Ovary (tissue), 9 donors: ENCODE measurements around the gene GDA. TPM values are rescaled to one million over a fixed set of nuclear protein-coding genes. Genes with fewer than 3 reads are reported as not detected.

ENCODE experiments used
- DNase-seq, 5 donors: peaks; one replicate each; pipeline ENCODE4 v3.0.0-alpha.2; 2019 to 2020
- H3K27ac ChIP-seq, 2 donors: fragments of 200-600 bp; one replicate each; pipeline versions ENCODE4 v1.5.1 to v1.8.0; 2019 to 2022
- H3K27me3 ChIP-seq: fragments of 200-600 bp; one replicate; pipeline ENCODE4 v1.8.0; 2022
- H3K36me3 ChIP-seq: fragments of 200-600 bp; sonication (generic); one replicate; pipeline ENCODE4 v1.5.1; 2019
- H3K4me1 ChIP-seq: one replicate; pipeline ENCODE4 v1.8.1; 2013; ENCODE audit warnings: mild to moderate bottlenecking, moderate library complexity; ENCODE audit not compliant: insufficient read depth
- H3K4me3 ChIP-seq: fragments of 200-600 bp; sonication (generic); one replicate; pipeline ENCODE4 v1.5.1; 2017
- H3K9me3 ChIP-seq, 2 donors: fragments of 200-600 bp in 1 of 2; sonication (generic) in 1 of 2; one replicate each; pipeline versions ENCODE4 v1.5.1 to v1.8.1; 2013 to 2019; ENCODE audit warnings: mild to moderate bottlenecking in 1 of 2, moderate library complexity in 1 of 2
- EP300 ChIP-seq: sonication (generic); formaldehyde crosslinking; IDR thresholded peaks from one replicate; pipeline ENCODE4 v1.6.1; 2017; ENCODE audit warnings: antibody characterized with exemption
- POLR2A ChIP-seq: fragments of 450-650 bp; IDR thresholded peaks from one replicate; pipeline ENCODE4 v1.6.1; 2017; ENCODE audit warnings: antibody characterized with exemption, mild to moderate bottlenecking, moderate library complexity
- WGBS, 3 donors: extraction: QIAGEN DNeasy Blood & Tissue Kit in 1 of 3; methylation state at CpG; one replicate each; pipeline versions ENCODE4 v1.1.5 to v1.1.7; 2013 to 2017; 5-methylcytosine and 5-hydroxymethylcytosine counted together
- intact Hi-C, 4 donors: fragments of 100-400 bp; cut with DNase I; formaldehyde crosslinking; loops; one replicate each; pipeline versions ENCODE4 v1.11.0 to v1.15.1; 2022 to 2023
- polyA plus RNA-seq, 2 donors: library from polyadenylated mRNA; stranded (reverse); fragments of 200-250 nt in 1 of 2; fragments of 350-450 nt in 1 of 2; fragmentation: Illumina TruSeq in 1 of 2; extraction: RNeasy Lipid Tissue Mini Kit (QIAGEN cat#74804) in 1 of 2; gene quantifications; one replicate each; pipeline ENCODE4 v1.2.3, GENCODE V29; 2013 to 2014
- total RNA-seq, 7 donors: library from RNA; depleted of rRNA in 2 of 7; stranded (reverse); fragments of >200 nt in 2 of 7; fragmentation: NEBNext Ultra II Directional in 3 of 7; extraction: Animal tissue kit (Norgen Biotek cat#: 25700) in 3 of 7; gene quantifications; one replicate each; pipeline versions ENCODE4 v1.1.0 to v1.2.4, GENCODE V29; 2016 to 2023
- TF ChIP-seq, protein P1 (sequence below), 3 donors: fragments of 450-650 bp in 2 of 3; fragments of 200-600 bp in 1 of 3; IDR thresholded peaks; one replicate each; pipeline versions ENCODE4 v1.5.1 to v1.8.0; 2016 to 2022; ENCODE audit warnings: antibody characterized with exemption in 3 of 3, mild to moderate bottlenecking in 1 of 3
- donor health status: DM: no; HTN: no; CAD: no; lungs with moderate emphysema.
- donor health status: DM: no; HTN: no; CAD: no.
- donor health status: Bipolar disorder and iron deficiency.
- donor health status: DM: yes; HTN: yes; CAD: no.
- donor health status: DM: no; HTN: no; CAD: no.
- donor health status: DM: yes; HTN: yes; CAD: no.

The GDA gene
- total and polyA plus RNA-seq, 9 donors: 0.02 to 26.7 (median 0.31) TPM; not detected in 2

DNA sequence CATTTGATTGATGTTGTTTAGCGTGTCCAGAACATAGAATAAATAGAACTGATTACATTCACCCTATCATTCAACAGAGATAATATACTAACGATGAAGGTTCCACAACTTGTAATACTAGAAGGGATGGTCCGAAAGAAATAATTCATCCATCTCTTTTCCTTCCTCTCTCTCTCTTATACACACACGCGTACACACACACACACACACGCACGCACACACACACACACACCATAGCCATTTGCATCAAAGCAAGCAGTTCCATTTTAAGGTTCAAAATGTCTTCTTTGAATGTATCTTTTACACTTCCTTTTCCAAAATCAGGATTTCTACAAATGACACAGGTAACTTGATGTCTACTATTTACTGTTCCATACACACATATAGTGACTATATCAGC is 887 bp downstream of the GDA start:
- no peak for DNase-seq
- peaks cover 2% of the 10 kb centered on the region for H3K4me1 ChIP-seq
- no peaks in the 10 kb centered on the region for H3K27me3 ChIP-seq
- H3K9me3 ChIP-seq: no peaks in the 10 kb centered on the region
- H3K4me3 ChIP-seq: no peak overlapping the region
- no peak overlapping the region for H3K27ac ChIP-seq
- H3K36me3 ChIP-seq: no peaks in the 10 kb centered on the region
- TF ChIP-seq EP300: no peak
- TF ChIP-seq, protein P1, sequence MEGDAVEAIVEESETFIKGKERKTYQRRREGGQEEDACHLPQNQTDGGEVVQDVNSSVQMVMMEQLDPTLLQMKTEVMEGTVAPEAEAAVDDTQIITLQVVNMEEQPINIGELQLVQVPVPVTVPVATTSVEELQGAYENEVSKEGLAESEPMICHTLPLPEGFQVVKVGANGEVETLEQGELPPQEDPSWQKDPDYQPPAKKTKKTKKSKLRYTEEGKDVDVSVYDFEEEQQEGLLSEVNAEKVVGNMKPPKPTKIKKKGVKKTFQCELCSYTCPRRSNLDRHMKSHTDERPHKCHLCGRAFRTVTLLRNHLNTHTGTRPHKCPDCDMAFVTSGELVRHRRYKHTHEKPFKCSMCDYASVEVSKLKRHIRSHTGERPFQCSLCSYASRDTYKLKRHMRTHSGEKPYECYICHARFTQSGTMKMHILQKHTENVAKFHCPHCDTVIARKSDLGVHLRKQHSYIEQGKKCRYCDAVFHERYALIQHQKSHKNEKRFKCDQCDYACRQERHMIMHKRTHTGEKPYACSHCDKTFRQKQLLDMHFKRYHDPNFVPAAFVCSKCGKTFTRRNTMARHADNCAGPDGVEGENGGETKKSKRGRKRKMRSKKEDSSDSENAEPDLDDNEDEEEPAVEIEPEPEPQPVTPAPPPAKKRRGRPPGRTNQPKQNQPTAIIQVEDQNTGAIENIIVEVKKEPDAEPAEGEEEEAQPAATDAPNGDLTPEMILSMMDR (IDR thresholded peaks at IDR 0.05): no peak
- TF ChIP-seq POLR2A: no peak
- 61 to 67% (median 63%) methylated on average over 7 of the region's 7 CpGs for WGBS, 3 donors
- intact Hi-C loops: no loop called here

DNA sequence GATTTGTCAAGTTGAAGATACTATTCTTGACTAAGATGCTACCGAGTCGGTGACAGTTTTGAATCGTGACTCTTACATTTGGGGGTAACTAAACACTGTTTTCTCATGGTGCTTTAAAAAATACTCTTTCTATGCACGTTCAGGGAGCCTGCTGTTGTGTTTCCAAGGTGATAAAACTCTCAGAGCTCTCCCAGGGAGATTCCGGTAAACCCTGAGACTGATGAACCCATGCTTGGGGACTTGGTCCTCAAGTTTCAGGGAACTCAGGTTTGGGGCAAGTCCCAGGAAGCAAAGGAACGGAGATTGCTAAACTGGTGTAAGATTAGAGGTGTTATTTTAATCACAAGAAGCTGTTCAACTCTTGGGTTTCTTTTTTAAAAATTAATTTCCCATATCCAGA is 1.4 kb downstream of the GDA start:
- H3K27ac ChIP-seq: no peak overlapping the region
- H3K27me3 ChIP-seq: no peaks in the 10 kb centered on the region
- 72% methylated on average over 6 of the region's 6 CpGs for WGBS, 3 donors
- H3K4me3 ChIP-seq: no peak overlapping the region
- no peak for DNase-seq
- TF ChIP-seq, protein P1 (IDR thresholded peaks at IDR 0.05): no peak
- TF ChIP-seq POLR2A: no peak
- TF ChIP-seq EP300: no peak
- H3K9me3 ChIP-seq: no peaks in the 10 kb centered on the region
- intact Hi-C loops: no loop called here
- peaks cover 2% of the 10 kb centered on the region for H3K4me1 ChIP-seq
- no peaks in the 10 kb centered on the region for H3K36me3 ChIP-seq

DNA sequence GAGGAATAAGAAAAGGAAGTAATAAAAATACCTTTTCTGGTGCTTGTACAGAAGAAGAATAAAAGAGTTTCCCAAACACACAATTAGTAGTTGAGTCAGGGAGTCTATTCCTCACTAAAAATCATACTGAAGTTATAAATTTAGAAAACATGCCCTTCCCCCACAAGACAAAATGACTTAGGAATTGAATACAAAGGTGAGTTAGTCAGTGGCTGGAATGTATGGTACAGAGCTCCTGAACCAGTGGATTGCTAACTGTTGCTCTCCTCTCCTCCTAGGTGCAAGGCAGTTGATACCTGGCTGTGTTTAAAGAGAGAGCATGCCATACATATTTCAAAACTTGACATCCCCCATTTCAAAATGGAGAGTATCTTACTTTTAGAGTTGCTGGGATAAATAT is 1.9 kb downstream of the GDA start:
- intact Hi-C loops: no loop called here
- Histone ChIP-seq H3K9me3 (no peaks in the 10 kb centered on the region), H3K27me3 (no peaks in the 10 kb centered on the region), H3K4me3 (no peak overlapping the region), H3K4me1 (peaks cover 2% of the 10 kb centered on the region), H3K27ac (no peak overlapping the region), H3K36me3 (no peaks in the 10 kb centered on the region)
- DNase-seq: no peak
- TF ChIP-seq POLR2A (no peak), EP300 (no peak)
- TF ChIP-seq, protein P1 (IDR thresholded peaks at IDR 0.05): no peak

DNA sequence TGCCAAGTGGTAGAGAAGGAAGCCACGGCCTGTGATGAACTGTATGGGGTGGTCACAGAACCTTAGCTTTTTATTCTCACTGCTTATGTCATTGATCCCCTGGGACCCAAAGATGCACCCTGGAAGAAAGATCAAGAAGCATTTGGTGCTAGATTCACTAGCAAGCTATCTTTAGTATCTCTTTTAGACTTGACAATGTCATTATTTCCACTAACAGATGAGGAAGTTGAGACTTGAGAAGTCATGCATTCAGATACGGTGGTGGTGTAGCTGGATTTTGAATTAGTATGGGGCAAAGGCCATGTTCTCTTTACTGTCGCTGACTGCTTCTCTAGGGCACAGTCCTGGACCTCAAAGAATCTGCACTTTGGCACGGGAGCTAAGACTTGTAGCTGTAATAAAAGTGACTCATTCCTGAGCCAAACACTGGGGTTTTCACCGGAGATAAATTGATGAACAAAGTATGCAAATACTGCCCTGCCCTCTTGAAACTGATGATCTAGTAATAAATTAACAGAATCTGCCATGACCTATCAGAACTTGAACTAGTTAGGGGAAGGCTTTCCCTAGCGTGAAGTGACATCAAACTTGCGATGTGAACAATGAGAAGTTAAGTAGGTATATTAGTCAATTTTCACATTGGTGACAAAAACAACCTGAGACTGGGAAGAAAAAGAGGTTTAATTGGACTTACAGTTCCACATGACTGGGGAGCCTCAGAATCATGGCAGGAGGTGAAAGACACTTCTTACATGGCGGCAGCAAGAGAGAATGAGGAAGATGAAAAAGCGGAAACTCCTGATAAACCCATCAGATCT is 5.4 kb downstream of the GDA start:
- no peaks in the 10 kb centered on the region for H3K9me3 ChIP-seq
- no peaks in the 10 kb centered on the region for H3K36me3 ChIP-seq
- H3K4me3 ChIP-seq: no peak overlapping the region
- H3K27ac ChIP-seq: no peak overlapping the region
- no peak for DNase-seq
- H3K27me3 ChIP-seq: no peaks in the 10 kb centered on the region
- WGBS, 3 donors: 60 to 65% (median 61%) methylated on average over 9 of the region's 9 CpGs
- no peak for TF ChIP-seq POLR2A
- no peak for TF ChIP-seq EP300
- TF ChIP-seq, protein P1 (IDR thresholded peaks at IDR 0.05): no peak
- no peaks in the 10 kb centered on the region for H3K4me1 ChIP-seq
- intact Hi-C loops: no loop called here
